ENCODE measurements around the gene ERGIC3.

- no peak for TF ChIP-seq CTCF (IDR thresholded peaks at IDR 0.05)
- no peak for TF ChIP-seq ZBTB33 (IDR thresholded peaks at IDR 0.05; ENCODE audit: borderline replicate concordance, low read depth)
- TF ChIP-seq TEAD4 (IDR thresholded peaks at IDR 0.05; ENCODE audit: borderline replicate concordance, insufficient read depth): no peak
- no peak for TF ChIP-seq SMC3 (IDR thresholded peaks at IDR 0.05; ENCODE audit: low read depth, low read length)
- no peak for TF ChIP-seq PBX3 (IDR thresholded peaks at IDR 0.05)
- no peak for TF ChIP-seq GABPA (IDR thresholded peaks at IDR 0.05; ENCODE audit: low read depth)
- TF ChIP-seq EZH2phosphoT487 (IDR thresholded peaks at IDR 0.05; ENCODE audit: borderline replicate concordance, low read depth): no peak
- TF ChIP-seq NFIC (IDR thresholded peaks at IDR 0.05; ENCODE audit: borderline replicate concordance): no peak
- no peak for TF ChIP-seq RCOR1 (IDR thresholded peaks at IDR 0.05; ENCODE audit: low read length)
- TF ChIP-seq IRF3 (IDR thresholded peaks at IDR 0.05; ENCODE audit: low read depth, low read length): no peak
- TF ChIP-seq RAD21 (IDR thresholded peaks at IDR 0.05; ENCODE audit: low read length): no peak
- TF ChIP-seq USF2 (IDR thresholded peaks at IDR 0.05; ENCODE audit: borderline replicate concordance, low read depth, low read length): no peak
These were observed 42.6 kb upstream of the ERGIC3 start for GRCh38 chr20:35499271-35499670.
